Neuronal stem cell (in vitro differentiated cells): ENCODE data around the gene BICD1.

Experiments used
- DNase-seq: peaks from one replicate; pipeline ENCODE4 v3.0.0-alpha.2; 2013; ENCODE audit warnings: low spot score
- H2AFZ ChIP-seq: one replicate; pipeline ENCODE4 v1.6.1; 2013; ENCODE audit warnings: mild to moderate bottlenecking, low read length, inconsistent platforms
- H2AK5ac ChIP-seq: 2 replicates; pipeline ENCODE4 v1.6.1; 2013; ENCODE audit warnings: low read depth, mild to moderate bottlenecking, inconsistent platforms, low read length, moderate library complexity, mixed read lengths
- H2BK120ac ChIP-seq: 2 replicates; pipeline ENCODE4 v1.6.1; 2013; ENCODE audit warnings: low read depth, mild to moderate bottlenecking, inconsistent platforms, low read length, moderate library complexity, mixed read lengths
- H2BK12ac ChIP-seq: one replicate; pipeline ENCODE4 v1.6.1; 2013; ENCODE audit warnings: low read length, inconsistent platforms
- H2BK15ac ChIP-seq: 2 replicates; pipeline ENCODE4 v1.6.1; 2013; ENCODE audit warnings: mild to moderate bottlenecking, low read length, inconsistent platforms, mixed read lengths
- H2BK5ac ChIP-seq: one replicate; pipeline ENCODE4 v1.6.1; 2013; ENCODE audit warnings: inconsistent platforms, mild to moderate bottlenecking, low read length, moderate library complexity
- H3K14ac ChIP-seq: one replicate; pipeline ENCODE4 v1.6.1; 2013; ENCODE audit warnings: low read length, inconsistent platforms
- H3K18ac ChIP-seq: 2 replicates; pipeline ENCODE4 v1.6.1; 2013; ENCODE audit warnings: low read length, inconsistent platforms
- H3K23ac ChIP-seq: 2 replicates; pipeline ENCODE4 v1.6.1; 2013; ENCODE audit warnings: low read depth, mild to moderate bottlenecking, mixed read lengths, low read length, inconsistent platforms; ENCODE audit not compliant: poor library complexity
- H3K27ac ChIP-seq: replicated peaks from 3 replicates; pipeline ENCODE4 v1.5.1; 2013; ENCODE audit warnings: low read length, inconsistent platforms
- H3K27me3 ChIP-seq, 3 experiments: 2 replicates each; pipeline ENCODE4 v1.6.1; 2013; ENCODE audit warnings: low read length in 3 of 3, mild to moderate bottlenecking in 2 of 3, inconsistent platforms in 1 of 3, low read depth in 1 of 3, mixed read lengths in 1 of 3, moderate library complexity in 1 of 3; ENCODE audit not compliant: control insufficient read depth in 3 of 3, insufficient read depth in 3 of 3
- H3K36me3 ChIP-seq, 2 donors: replicated peaks in 1 of 2; 2 replicates each; pipeline ENCODE4 v1.6.1; 2013; ENCODE audit warnings: low read length in 2 of 2; ENCODE audit not compliant: control insufficient read depth in 2 of 2, insufficient read depth in 2 of 2
- H3K4ac ChIP-seq: 2 replicates; pipeline ENCODE4 v1.6.1; 2013; ENCODE audit warnings: inconsistent platforms, mild to moderate bottlenecking, low read length, moderate library complexity
- H3K4me1 ChIP-seq, 2 donors: 1 replicate in 1 of 2; 2 replicates in 1 of 2; pipeline ENCODE4 v1.6.1; 2013; ENCODE audit warnings: low read length in 2 of 2, low read depth in 1 of 2; ENCODE audit not compliant: control insufficient read depth in 2 of 2, insufficient read depth in 1 of 2
- H3K4me2 ChIP-seq: one replicate; pipeline ENCODE4 v1.6.1; 2013; ENCODE audit warnings: mild to moderate bottlenecking, low read length, inconsistent platforms; ENCODE audit not compliant: insufficient read depth, poor library complexity, severe bottlenecking
- H3K4me3 ChIP-seq, 2 donors: 2 replicates each; pipeline ENCODE4 v1.5.1; 2013; ENCODE audit warnings: low read length in 2 of 2, mild to moderate bottlenecking in 2 of 2, inconsistent platforms in 1 of 2, moderate library complexity in 1 of 2
- H3K79me1 ChIP-seq: one replicate; pipeline ENCODE4 v1.6.1; 2013; ENCODE audit warnings: low read depth, mild to moderate bottlenecking, inconsistent platforms, low read length, moderate library complexity
- H3K9ac ChIP-seq: one replicate; pipeline ENCODE4 v1.6.1; 2013; ENCODE audit warnings: mild to moderate bottlenecking, low read depth, low read length, inconsistent platforms; ENCODE audit not compliant: poor library complexity
- H3K9me3 ChIP-seq, 2 donors: replicated peaks in 1 of 2; 2 replicates each; pipeline versions ENCODE3 to v1.6.1; 2013; ENCODE audit warnings: low read length in 2 of 2, mild to moderate bottlenecking in 2 of 2, inconsistent platforms in 1 of 2, low read depth in 1 of 2, mixed read lengths in 1 of 2, moderate library complexity in 1 of 2; ENCODE audit not compliant: control insufficient read depth in 2 of 2, insufficient read depth in 1 of 2
- H4K8ac ChIP-seq: one replicate; pipeline ENCODE4 v1.6.1; 2013; ENCODE audit warnings: low read depth, mild to moderate bottlenecking, inconsistent platforms, low read length, moderate library complexity
- H4K91ac ChIP-seq: one replicate; pipeline ENCODE4 v1.6.1; 2013; ENCODE audit warnings: low read length, low read depth, mild to moderate bottlenecking, inconsistent platforms; ENCODE audit not compliant: poor library complexity
- WGBS, 2 donors: extraction: QIAGEN DNeasy Blood & Tissue Kit; methylation state at CpG; one replicate each; pipeline ENCODE4 v1.1.7; 2013; ENCODE audit warnings: missing lambda C conversion rate in 2 of 2, mixed read lengths in 1 of 2; ENCODE audit not compliant: insufficient read length in 2 of 2, insufficient replicate concordance in 1 of 2; ENCODE audit errors: extremely low coverage in 2 of 2; 5-methylcytosine and 5-hydroxymethylcytosine counted together

BICD1 gene

DNA sequence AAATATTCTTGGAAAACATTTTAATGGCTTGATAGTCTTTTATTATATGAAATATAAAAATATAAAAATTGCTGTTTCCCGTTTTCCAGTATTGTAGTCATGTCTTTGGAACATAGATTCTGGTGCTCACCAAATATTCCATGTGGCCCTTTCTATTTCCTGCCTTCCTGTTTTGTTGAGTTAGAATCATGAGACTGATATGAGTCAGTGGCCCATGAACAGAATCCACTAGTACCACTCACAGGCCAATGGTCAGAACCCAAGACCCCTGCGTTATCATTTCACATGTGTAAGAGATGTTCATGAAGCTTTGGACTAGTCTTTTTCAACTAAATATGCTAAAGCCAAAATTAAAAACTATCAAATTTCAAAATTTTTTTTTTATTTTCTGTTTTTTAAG, 56.9 kb downstream of the BICD1 start:
- H3K18ac ChIP-seq = no peak overlapping the region
- no peak for DNase-seq
- H3K4me1 ChIP-seq = peaks cover 0 to 2% of the 10 kb centered on the region in 2 donors
- H4K8ac ChIP-seq = no peak overlapping the region
- H3K27ac ChIP-seq = no peak overlapping the region
- no peak overlapping the region for H2BK12ac ChIP-seq
- H2AK5ac ChIP-seq = no peak overlapping the region
- H3K36me3 ChIP-seq = no peaks in the 10 kb centered on the region
- no peak overlapping the region for H3K14ac ChIP-seq
- no CpG with 5 or more reads among the region's 2 CpGs for WGBS, 2 donors
- H2AFZ ChIP-seq = no peak overlapping the region
- H3K27me3 ChIP-seq = no peaks in the 10 kb centered on the region
- no peak overlapping the region for H2BK5ac ChIP-seq
- H3K23ac ChIP-seq = no peak overlapping the region
- no peak overlapping the region for H3K4ac ChIP-seq
- H2BK120ac ChIP-seq = no peak overlapping the region
- no peak overlapping the region for H3K9ac ChIP-seq
- H3K4me3 ChIP-seq = no peak overlapping the region
- H3K9me3 ChIP-seq = peaks cover 1 to 13% of the 10 kb centered on the region in 2 donors
- H4K91ac ChIP-seq = no peak overlapping the region
- no peak overlapping the region for H3K4me2 ChIP-seq
- H2BK15ac ChIP-seq = no peak overlapping the region
- H3K79me1 ChIP-seq = peaks cover 3% of the 10 kb centered on the region

DNA sequence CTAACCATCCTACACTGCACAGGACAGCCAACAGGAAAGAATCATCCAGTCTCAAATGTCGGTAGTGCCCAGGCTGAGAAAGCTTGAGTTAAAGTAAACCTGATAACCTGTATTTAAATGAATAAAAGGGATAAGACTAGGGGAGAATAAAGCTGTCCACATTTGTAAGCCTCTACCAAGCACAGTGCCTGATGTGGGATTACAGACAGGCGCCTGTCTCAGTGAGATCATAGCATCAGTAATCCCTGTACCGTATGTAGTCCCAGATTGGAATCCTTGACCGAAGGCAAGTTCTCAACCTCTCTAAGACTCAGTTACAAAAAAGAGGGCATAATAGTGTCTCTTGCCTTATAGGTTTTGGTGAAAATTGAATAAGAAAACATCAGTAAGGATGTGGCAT, 59.9 kb downstream of the BICD1 start:
- no peak overlapping the region for H3K27ac ChIP-seq
- H3K79me1 ChIP-seq = peaks cover 2% of the 10 kb centered on the region
- H3K4me3 ChIP-seq = no peak overlapping the region
- no peak overlapping the region for H2AK5ac ChIP-seq
- H2BK15ac ChIP-seq = no peak overlapping the region
- no peak overlapping the region for H2BK12ac ChIP-seq
- no peak for DNase-seq
- H3K23ac ChIP-seq = no peak overlapping the region
- no peaks in the 10 kb centered on the region for H3K27me3 ChIP-seq
- peaks cover 1 to 13% of the 10 kb centered on the region in 2 donors for H3K9me3 ChIP-seq
- H4K91ac ChIP-seq = no peak overlapping the region
- H2BK5ac ChIP-seq = no peak overlapping the region
- H3K4ac ChIP-seq = no peak overlapping the region
- H3K9ac ChIP-seq = no peak overlapping the region
- no peak overlapping the region for H2BK120ac ChIP-seq
- H3K4me2 ChIP-seq = no peak overlapping the region
- WGBS, 2 donors = no CpG with 5 or more reads among the region's 4 CpGs
- H4K8ac ChIP-seq = no peak overlapping the region
- H2AFZ ChIP-seq = no peak overlapping the region
- H3K14ac ChIP-seq = no peak overlapping the region
- peaks cover 0 to 2% of the 10 kb centered on the region in 2 donors for H3K4me1 ChIP-seq
- no peaks in the 10 kb centered on the region for H3K36me3 ChIP-seq
- no peak overlapping the region for H3K18ac ChIP-seq

- WGBS, 2 donors = no CpG with 5 or more reads among the region's 6 CpGs
Observed at GRCh38 chr12:32170437-32170998, 63.9 kb downstream of the BICD1 start.

GRCh38 chr12:32171211-32171610, 64.6 kb downstream of the BICD1 start:
- Histone ChIP-seq H2BK12ac (no peak overlapping the region), H3K9me3 (peaks cover 1 to 7% of the 10 kb centered on the region in 2 donors), H3K4me1 (no peaks in the 10 kb centered on the region), H2BK15ac (no peak overlapping the region), H3K4me2 (no peak overlapping the region), H3K14ac (no peak overlapping the region), H3K27me3 (peaks cover 0 to 1% (median 0%) of the 10 kb centered on the region in 3 experiments), H3K27ac (no peak overlapping the region), H3K23ac (no peak overlapping the region), H4K91ac (no peak overlapping the region), H2BK120ac (no peak overlapping the region), H2BK5ac (no peak overlapping the region), H2AFZ (no peak overlapping the region), H3K4ac (no peak overlapping the region), H3K79me1 (peaks cover 2% of the 10 kb centered on the region), H3K18ac (no peak overlapping the region), H4K8ac (no peak overlapping the region), H3K9ac (no peak overlapping the region), H3K4me3 (no peak overlapping the region), H3K36me3 (no peaks in the 10 kb centered on the region), H2AK5ac (no peak overlapping the region)
- no CpG with 5 or more reads among the region's 7 CpGs for WGBS, 2 donors
- DNase-seq = no peak

More at GRCh38 chr12:32170437-32170998, 63.9 kb downstream of the BICD1 start:
- no peak overlapping the region for H2AFZ ChIP-seq
- no peaks in the 10 kb centered on the region for H3K36me3 ChIP-seq
- H3K79me1 ChIP-seq = peaks cover 2% of the 10 kb centered on the region
- no peak overlapping the region for H3K4me3 ChIP-seq
- no peak overlapping the region for H3K4ac ChIP-seq
- H3K4me2 ChIP-seq = no peak overlapping the region
- H3K9me3 ChIP-seq = peaks cover 1 to 11% of the 10 kb centered on the region in 2 donors
- peaks cover 0 to 1% (median 0%) of the 10 kb centered on the region in 3 experiments for H3K27me3 ChIP-seq
- H3K27ac ChIP-seq = no peak overlapping the region
- H2BK15ac ChIP-seq = no peak overlapping the region
- H3K18ac ChIP-seq = no peak overlapping the region
- no peak overlapping the region for H2AK5ac ChIP-seq
- no peak overlapping the region for H3K23ac ChIP-seq
- H4K8ac ChIP-seq = no peak overlapping the region
- no peak overlapping the region for H2BK12ac ChIP-seq
- no peak overlapping the region for H3K14ac ChIP-seq
- H3K4me1 ChIP-seq = no peaks in the 10 kb centered on the region
- H4K91ac ChIP-seq = no peak overlapping the region
- no peak overlapping the region for H2BK5ac ChIP-seq
- no peak for DNase-seq
- H2BK120ac ChIP-seq = no peak overlapping the region
- no peak overlapping the region for H3K9ac ChIP-seq
